ENCODE data around the gene LIPA. TPM values are rescaled to one million over a fixed set of nuclear protein-coding genes. Genes with fewer than 3 reads are reported as not detected.

Gene LIPA
- total and polyA plus RNA-seq, 4 donors = 35.3 to 176 (median 75.9) TPM

DNA sequence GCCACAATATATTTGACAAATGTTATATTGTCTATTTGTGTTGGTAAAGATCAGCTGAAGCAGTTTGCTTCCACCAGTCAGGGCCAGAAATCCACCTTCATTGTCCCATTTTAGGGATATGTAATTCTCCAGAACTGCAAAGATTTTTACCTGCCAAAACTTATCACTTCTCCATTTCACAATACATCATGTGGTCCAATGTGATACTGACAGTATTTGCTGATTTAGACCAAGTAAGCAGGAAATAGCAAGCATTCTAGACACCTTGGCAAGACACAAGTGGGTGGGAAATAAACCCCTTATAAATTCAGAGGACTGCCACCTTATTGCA lies 18.5 kb upstream of the LIPA start:
- Histone ChIP-seq H3K27ac (ENCODE audit: low read depth in 1 of 2, low read length in 2 of 2) (peak overlapping the region; percentile 82 to 89), H3K9me3 (ENCODE audit: control insufficient read depth in 4 of 4, low read length in 3 of 4) (no peaks in the 10 kb centered on the region), H3K4me3 (ENCODE audit: low read depth in 1 of 3, low read length in 3 of 3) (no peak overlapping the region), H3K4me1 (ENCODE audit: control insufficient read depth in 4 of 4, insufficient read depth in 4 of 4, low read length in 3 of 4) (peaks cover 0 to 20% (median 11%) of the 10 kb centered on the region in 4 donors), H3K9ac (ENCODE audit: low read depth in 1 of 2, low read length in 2 of 2) (peak overlapping the region in 1 of 2 donors; percentile 68), H3K27me3 (ENCODE audit: control insufficient read depth in 4 of 4, insufficient read depth in 4 of 4, low read length in 3 of 4) (no peaks in the 10 kb centered on the region), H3K36me3 (ENCODE audit: control insufficient read depth in 4 of 4, insufficient read depth in 3 of 4, low read depth in 1 of 4, low read length in 3 of 4) (no peaks in the 10 kb centered on the region)
- DNase-seq (ENCODE audit: low spot score) = no peak
- TF ChIP-seq, protein P1, sequence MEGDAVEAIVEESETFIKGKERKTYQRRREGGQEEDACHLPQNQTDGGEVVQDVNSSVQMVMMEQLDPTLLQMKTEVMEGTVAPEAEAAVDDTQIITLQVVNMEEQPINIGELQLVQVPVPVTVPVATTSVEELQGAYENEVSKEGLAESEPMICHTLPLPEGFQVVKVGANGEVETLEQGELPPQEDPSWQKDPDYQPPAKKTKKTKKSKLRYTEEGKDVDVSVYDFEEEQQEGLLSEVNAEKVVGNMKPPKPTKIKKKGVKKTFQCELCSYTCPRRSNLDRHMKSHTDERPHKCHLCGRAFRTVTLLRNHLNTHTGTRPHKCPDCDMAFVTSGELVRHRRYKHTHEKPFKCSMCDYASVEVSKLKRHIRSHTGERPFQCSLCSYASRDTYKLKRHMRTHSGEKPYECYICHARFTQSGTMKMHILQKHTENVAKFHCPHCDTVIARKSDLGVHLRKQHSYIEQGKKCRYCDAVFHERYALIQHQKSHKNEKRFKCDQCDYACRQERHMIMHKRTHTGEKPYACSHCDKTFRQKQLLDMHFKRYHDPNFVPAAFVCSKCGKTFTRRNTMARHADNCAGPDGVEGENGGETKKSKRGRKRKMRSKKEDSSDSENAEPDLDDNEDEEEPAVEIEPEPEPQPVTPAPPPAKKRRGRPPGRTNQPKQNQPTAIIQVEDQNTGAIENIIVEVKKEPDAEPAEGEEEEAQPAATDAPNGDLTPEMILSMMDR (IDR thresholded peaks at IDR 0.05; ENCODE audit: low read depth, low read length, missing input control) = no peak
- TF ChIP-seq NR2F2 (IDR thresholded peaks at IDR 0.05) = no peak
- peak; percentile 60 to 64 for TF ChIP-seq HNF4A (conservative IDR thresholded peaks at IDR 0.05)
- peak in 1 of 2 donors; percentile 51 for TF ChIP-seq JUND (IDR thresholded peaks at IDR 0.05)
- TF ChIP-seq FOXA1 (IDR thresholded peaks at IDR 0.05) = no peak
- no peak for TF ChIP-seq EGR1 (IDR thresholded peaks at IDR 0.05; ENCODE audit: low read depth in 2 of 2)
- TF ChIP-seq RAD21 (IDR thresholded peaks at IDR 0.05) = peak in 1 of 2 donors; percentile 33
- TF ChIP-seq, protein P2, sequence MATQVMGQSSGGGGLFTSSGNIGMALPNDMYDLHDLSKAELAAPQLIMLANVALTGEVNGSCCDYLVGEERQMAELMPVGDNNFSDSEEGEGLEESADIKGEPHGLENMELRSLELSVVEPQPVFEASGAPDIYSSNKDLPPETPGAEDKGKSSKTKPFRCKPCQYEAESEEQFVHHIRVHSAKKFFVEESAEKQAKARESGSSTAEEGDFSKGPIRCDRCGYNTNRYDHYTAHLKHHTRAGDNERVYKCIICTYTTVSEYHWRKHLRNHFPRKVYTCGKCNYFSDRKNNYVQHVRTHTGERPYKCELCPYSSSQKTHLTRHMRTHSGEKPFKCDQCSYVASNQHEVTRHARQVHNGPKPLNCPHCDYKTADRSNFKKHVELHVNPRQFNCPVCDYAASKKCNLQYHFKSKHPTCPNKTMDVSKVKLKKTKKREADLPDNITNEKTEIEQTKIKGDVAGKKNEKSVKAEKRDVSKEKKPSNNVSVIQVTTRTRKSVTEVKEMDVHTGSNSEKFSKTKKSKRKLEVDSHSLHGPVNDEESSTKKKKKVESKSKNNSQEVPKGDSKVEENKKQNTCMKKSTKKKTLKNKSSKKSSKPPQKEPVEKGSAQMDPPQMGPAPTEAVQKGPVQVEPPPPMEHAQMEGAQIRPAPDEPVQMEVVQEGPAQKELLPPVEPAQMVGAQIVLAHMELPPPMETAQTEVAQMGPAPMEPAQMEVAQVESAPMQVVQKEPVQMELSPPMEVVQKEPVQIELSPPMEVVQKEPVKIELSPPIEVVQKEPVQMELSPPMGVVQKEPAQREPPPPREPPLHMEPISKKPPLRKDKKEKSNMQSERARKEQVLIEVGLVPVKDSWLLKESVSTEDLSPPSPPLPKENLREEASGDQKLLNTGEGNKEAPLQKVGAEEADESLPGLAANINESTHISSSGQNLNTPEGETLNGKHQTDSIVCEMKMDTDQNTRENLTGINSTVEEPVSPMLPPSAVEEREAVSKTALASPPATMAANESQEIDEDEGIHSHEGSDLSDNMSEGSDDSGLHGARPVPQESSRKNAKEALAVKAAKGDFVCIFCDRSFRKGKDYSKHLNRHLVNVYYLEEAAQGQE (IDR thresholded peaks at IDR 0.05) = peak; percentile 67
- TF ChIP-seq YY1 (IDR thresholded peaks at IDR 0.05) = peak; percentile 71
- peak; percentile 29 to 73 for TF ChIP-seq RXRA (IDR thresholded peaks at IDR 0.05)
- peak; percentile 74 for TF ChIP-seq SP1 (IDR thresholded peaks at IDR 0.05)
- no peak for TF ChIP-seq FOXA2 (IDR thresholded peaks at IDR 0.05)
- TF ChIP-seq, protein P3, sequence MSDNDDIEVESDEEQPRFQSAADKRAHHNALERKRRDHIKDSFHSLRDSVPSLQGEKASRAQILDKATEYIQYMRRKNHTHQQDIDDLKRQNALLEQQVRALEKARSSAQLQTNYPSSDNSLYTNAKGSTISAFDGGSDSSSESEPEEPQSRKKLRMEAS (IDR thresholded peaks at IDR 0.05) = peak; percentile 50
- TF ChIP-seq HNF4G (IDR thresholded peaks at IDR 0.05) = no peak
- TF ChIP-seq GABPA (IDR thresholded peaks at IDR 0.05 in 1 of 2, conservative IDR thresholded peaks at IDR 0.05 in 1 of 2) = no peak
- TF ChIP-seq TAF1 (conservative IDR thresholded peaks at IDR 0.05) = no peak
- TF ChIP-seq, protein P4, sequence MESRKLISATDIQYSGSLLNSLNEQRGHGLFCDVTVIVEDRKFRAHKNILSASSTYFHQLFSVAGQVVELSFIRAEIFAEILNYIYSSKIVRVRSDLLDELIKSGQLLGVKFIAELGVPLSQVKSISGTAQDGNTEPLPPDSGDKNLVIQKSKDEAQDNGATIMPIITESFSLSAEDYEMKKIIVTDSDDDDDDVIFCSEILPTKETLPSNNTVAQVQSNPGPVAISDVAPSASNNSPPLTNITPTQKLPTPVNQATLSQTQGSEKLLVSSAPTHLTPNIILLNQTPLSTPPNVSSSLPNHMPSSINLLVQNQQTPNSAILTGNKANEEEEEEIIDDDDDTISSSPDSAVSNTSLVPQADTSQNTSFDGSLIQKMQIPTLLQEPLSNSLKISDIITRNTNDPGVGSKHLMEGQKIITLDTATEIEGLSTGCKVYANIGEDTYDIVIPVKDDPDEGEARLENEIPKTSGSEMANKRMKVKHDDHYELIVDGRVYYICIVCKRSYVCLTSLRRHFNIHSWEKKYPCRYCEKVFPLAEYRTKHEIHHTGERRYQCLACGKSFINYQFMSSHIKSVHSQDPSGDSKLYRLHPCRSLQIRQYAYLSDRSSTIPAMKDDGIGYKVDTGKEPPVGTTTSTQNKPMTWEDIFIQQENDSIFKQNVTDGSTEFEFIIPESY (IDR thresholded peaks at IDR 0.05) = no peak
- TF ChIP-seq, protein P5, sequence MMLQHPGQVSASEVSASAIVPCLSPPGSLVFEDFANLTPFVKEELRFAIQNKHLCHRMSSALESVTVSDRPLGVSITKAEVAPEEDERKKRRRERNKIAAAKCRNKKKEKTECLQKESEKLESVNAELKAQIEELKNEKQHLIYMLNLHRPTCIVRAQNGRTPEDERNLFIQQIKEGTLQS (IDR thresholded peaks at IDR 0.05) = no peak
